ENCODE measurements around the gene ABR.
"Not testable (repeated sequence)": the region's sequence is repeated elsewhere in the genome, so short reads cannot be mapped to it uniquely, and the experiment has no call there.

Gene ABR

GRCh38 chr17:1120596-1121441 is 59.0 kb downstream of the ABR start:
- no peak for DNase-seq (ENCODE audit: low spot score)

GRCh38 chr17:1119924-1120323 is 59.9 kb downstream of the ABR start:
- DNase-seq (ENCODE audit: low spot score): no peak

GRCh38 chr17:1116602-1117001 is 63.2 kb downstream of the ABR start:
- no peak for DNase-seq (ENCODE audit: low spot score)

- no peak for DNase-seq (ENCODE audit: low spot score)
Measured at GRCh38 chr17:1112875-1113274, 66.9 kb downstream of the ABR start.

- DNase-seq (ENCODE audit: low spot score): no peak
Measured at GRCh38 chr17:1111599-1112443, 68.0 kb downstream of the ABR start.

GRCh38 chr17:1110862-1111598 is 68.8 kb downstream of the ABR start:
- DNase-seq (ENCODE audit: low spot score): no peak

GRCh38 chr17:1110541-1110861 is 69.3 kb downstream of the ABR start:
- no peak for DNase-seq (ENCODE audit: low spot score)

GRCh38 chr17:1109606-1110540 is 69.9 kb downstream of the ABR start:
- DNase-seq (ENCODE audit: low spot score): no peak

GRCh38 chr17:1108765-1109605 is 70.8 kb downstream of the ABR start:
- no peak for DNase-seq (ENCODE audit: low spot score)

GRCh38 chr17:1108478-1108764 is 71.4 kb downstream of the ABR start:
- no peak for DNase-seq (ENCODE audit: low spot score)

GRCh38 chr17:1107777-1108477 is 71.9 kb downstream of the ABR start:
- no peak for DNase-seq (ENCODE audit: low spot score)

- no peak for DNase-seq (ENCODE audit: low spot score)
Measured at GRCh38 chr17:1107083-1107776, 72.6 kb downstream of the ABR start.

- DNase-seq (ENCODE audit: low spot score): no peak
Measured at GRCh38 chr17:1104222-1104621, 75.6 kb downstream of the ABR start.

- DNase-seq (ENCODE audit: low spot score): no peak
Measured at GRCh38 chr17:1100382-1100781, 79.4 kb downstream of the ABR start.

GRCh38 chr17:1099242-1099641 is 80.5 kb downstream of the ABR start:
- DNase-seq (ENCODE audit: low spot score): no peak

- not testable (repeated sequence) for DNase-seq (ENCODE audit: low spot score)
Measured at GRCh38 chr17:1097972-1098744, 81.6 kb downstream of the ABR start.

- DNase-seq (ENCODE audit: low spot score): no peak
Measured at GRCh38 chr17:1096215-1096614, 83.6 kb downstream of the ABR start.

GRCh38 chr17:1095853-1096173 is 84.0 kb downstream of the ABR start:
- DNase-seq (ENCODE audit: low spot score): no peak

Measured in hematopoietic multipotent progenitor cell treated with erythropoietin and hydrocortisone succinate and interleukin-3 and kit ligand, for 15 days (in vitro differentiated cells).